HepG2 (cell line): ENCODE data around the gene PRSS33. TPM values are rescaled to one million over a fixed set of nuclear protein-coding genes. Genes with fewer than 3 reads are reported as not detected.
A peak's percentile ranks its signal among the peaks of the same experiment; 100 is the strongest.

Experiments
- CC2D1A ChIP-seq: sonication (generic); formaldehyde crosslinking; IDR thresholded peaks from 2 replicates; pipeline ENCODE4 v1.8.1; 2023; ENCODE audit warnings: mild to moderate bottlenecking, missing genetic modification reagents
- CENPX ChIP-seq: sonication (generic); formaldehyde crosslinking; IDR thresholded peaks from 2 replicates; pipeline ENCODE4 v1.9.0; 2021; ENCODE audit warnings: mild to moderate bottlenecking, missing genetic modification reagents, moderate library complexity
- FOXK1 ChIP-seq: sonication (generic); formaldehyde crosslinking; IDR thresholded peaks from 2 replicates; pipeline ENCODE4 v1.4.0; 2020; ENCODE audit warnings: low read depth, missing genetic modification reagents, borderline replicate concordance
- GPN1 ChIP-seq: sonication (generic); formaldehyde crosslinking; IDR thresholded peaks from 2 replicates; pipeline ENCODE4 v1.5.1; 2020; ENCODE audit warnings: missing genetic modification reagents, borderline replicate concordance
- HDAC2 ChIP-seq: sonication (generic); formaldehyde crosslinking; IDR thresholded peaks from 2 replicates; pipeline ENCODE4 v1.4.0; 2020; ENCODE audit warnings: missing genetic modification reagents
- JUNB ChIP-seq: sonication (generic); formaldehyde crosslinking; IDR thresholded peaks from 2 replicates; pipeline ENCODE4 v1.8.0; 2022; ENCODE audit warnings: missing genetic modification reagents, mild to moderate bottlenecking, borderline replicate concordance
- MED13 ChIP-seq: sonication (generic); formaldehyde crosslinking; IDR thresholded peaks from 2 replicates; pipeline ENCODE4 v1.5.0; 2020; ENCODE audit warnings: missing genetic modification reagents
- PATZ1 ChIP-seq: sonication (generic); formaldehyde crosslinking; IDR thresholded peaks from 2 replicates; pipeline ENCODE4 v1.4.0; 2020; ENCODE audit warnings: missing genetic modification reagents
- PCBP1 ChIP-seq: fragments of 200-400 bp; formaldehyde crosslinking; IDR thresholded peaks from 2 replicates; pipeline ENCODE4 v1.6.1; 2017; ENCODE audit warnings: mild to moderate bottlenecking, low read depth, low read length, borderline replicate concordance
- POGZ ChIP-seq: sonication (generic); formaldehyde crosslinking; IDR thresholded peaks from 2 replicates; pipeline ENCODE4 v1.4.0; 2020; ENCODE audit warnings: mild to moderate bottlenecking, missing genetic modification reagents
- POLR2AphosphoS5 ChIP-seq: IDR thresholded peaks from 2 replicates; pipeline ENCODE4 v1.6.1; 2012; ENCODE audit warnings: low read depth, low read length
- RBFOX2 ChIP-seq: fragments of 200-400 bp; formaldehyde crosslinking; IDR thresholded peaks from 2 replicates; pipeline ENCODE4 v1.6.1; 2017; ENCODE audit warnings: low read depth, mild to moderate bottlenecking, low read length
- SMAD1 ChIP-seq: sonication (generic); formaldehyde crosslinking; IDR thresholded peaks from 2 replicates; pipeline ENCODE4 v1.4.0; 2020; ENCODE audit warnings: missing genetic modification reagents, low read depth, mild to moderate bottlenecking, borderline replicate concordance
- SRSF1 ChIP-seq: fragments of 200-400 bp; formaldehyde crosslinking; optimal IDR thresholded peaks from 2 replicates; pipeline ENCODE3; 2017; ENCODE audit warnings: mild to moderate bottlenecking, low read depth, low read length, moderate library complexity
- TFDP2 ChIP-seq: sonication (generic); formaldehyde crosslinking; IDR thresholded peaks from 2 replicates; pipeline ENCODE4 v1.4.0; 2020; ENCODE audit warnings: missing genetic modification reagents
- UBTF ChIP-seq: sonication (generic); formaldehyde crosslinking; IDR thresholded peaks from 2 replicates; pipeline ENCODE4 v1.4.0; 2020; ENCODE audit warnings: mild to moderate bottlenecking, missing genetic modification reagents
- ZBTB1 ChIP-seq: sonication (generic); formaldehyde crosslinking; IDR thresholded peaks from 2 replicates; pipeline ENCODE4 v1.4.0; 2020; ENCODE audit warnings: missing genetic modification reagents, borderline replicate concordance
- ZBTB26 ChIP-seq: IDR thresholded peaks from 2 replicates; pipeline ENCODE4 v1.6.1; 2016; ENCODE audit warnings: missing compliant biosample characterization, missing genetic modification reagents, borderline replicate concordance
- ZNF331 ChIP-seq: sonication (generic); formaldehyde crosslinking; IDR thresholded peaks from 2 replicates; pipeline ENCODE4 v1.4.0; 2020; ENCODE audit warnings: missing genetic modification reagents
- ZNF569 ChIP-seq: sonication (generic); formaldehyde crosslinking; IDR thresholded peaks from 2 replicates; pipeline ENCODE4 v1.5.0; 2020; ENCODE audit warnings: mild to moderate bottlenecking, missing genetic modification reagents, moderate library complexity, borderline replicate concordance
- ZNF589 ChIP-seq: sonication (generic); formaldehyde crosslinking; conservative IDR thresholded peaks from 2 replicates; pipeline ENCODE4 v1.8.0; 2022; ENCODE audit warnings: mild to moderate bottlenecking, moderate library complexity, missing genetic modification reagents
- ZNF891 ChIP-seq: sonication (generic); formaldehyde crosslinking; IDR thresholded peaks from 2 replicates; pipeline ENCODE4 v1.5.0; 2020; ENCODE audit warnings: mild to moderate bottlenecking, missing genetic modification reagents
- polyA plus RNA-seq, 8 experiments: library from polyadenylated mRNA; depleted of rRNA in 3 of 8; stranded (reverse) in 7 of 8; unstranded in 1 of 8; fragments of >200 nt; fragmentation: Illumina TruSeq in 4 of 8; extraction: Trizol in 4 of 8; gene quantifications; 2 replicates each; pipeline versions ENCODE4 v1.2.1 to v1.2.3, GENCODE V29; 2011 to 2016; ENCODE audit warnings: low read depth in 4 of 8, missing spikeins in 1 of 8, mixed read lengths in 1 of 8; ENCODE audit not compliant: insufficient read depth in 1 of 8
- total RNA-seq, 5 experiments: library from RNA; depleted of rRNA; stranded (reverse); fragments of >200 nt; fragmentation: Illumina TruSeq; extraction: Trizol; gene quantifications; 2 replicates each; pipeline ENCODE4 v1.2.3, GENCODE V29; 2016; ENCODE audit warnings: low read depth in 1 of 5

PRSS33 gene
- total and polyA plus RNA-seq, 2 of the 13 experiments (the other 11 are each of a cell fraction or from before 2014, with no cell fraction given), result not detected

- TF ChIP-seq POLR2AphosphoS5, result peak; percentile 68
- no peak for TF ChIP-seq SMAD1 (CRISPR knock-in tag)
- TF ChIP-seq CC2D1A (CRISPR knock-in tag), result no peak
- no peak for TF ChIP-seq ZNF569 (CRISPR knock-in tag)
- no peak for TF ChIP-seq HDAC2 (CRISPR knock-in tag)
- TF ChIP-seq TFDP2 (CRISPR knock-in tag), result no peak; the same call in 1 of the 2 replicates
- no peak for TF ChIP-seq ZNF891 (CRISPR knock-in tag)
- no peak for TF ChIP-seq FOXK1 (CRISPR knock-in tag)
- TF ChIP-seq ZBTB26, result no peak
- TF ChIP-seq SRSF1, result no peak
- TF ChIP-seq JUNB (CRISPR knock-in tag), result no peak
- no peak for TF ChIP-seq ZNF331 (CRISPR knock-in tag)
- TF ChIP-seq ZNF589 (CRISPR knock-in tag), result no peak
- peak; percentile 66 for TF ChIP-seq PATZ1 (CRISPR knock-in tag)
- no peak for TF ChIP-seq CENPX
- no peak for TF ChIP-seq MED13 (CRISPR knock-in tag)
- TF ChIP-seq GPN1, result no peak
- no peak for TF ChIP-seq RBFOX2
- no peak for TF ChIP-seq POGZ (CRISPR knock-in tag)
- peak; percentile 87; the same call in 1 of the 2 replicates for TF ChIP-seq UBTF (CRISPR knock-in tag)
- TF ChIP-seq PCBP1, result no peak
- TF ChIP-seq ZBTB1 (CRISPR knock-in tag), result no peak
These were observed 35.8 kb downstream of the PRSS33 start (continued) for GRCh38 chr16:2751577-2752034.
